ENCODE data around the gene ADAM12.

GRCh38 chr10:126214679-126215078 is 173.6 kb downstream of the ADAM12 start:
- no peak for TF ChIP-seq CTCF (conservative IDR thresholded peaks at IDR 0.05 in 1 of 2, IDR thresholded peaks at IDR 0.05 in 1 of 2; ENCODE audit: low read depth in 1 of 2, low read length in 2 of 2)
- TF ChIP-seq EZH2 (IDR thresholded peaks at IDR 0.05; ENCODE audit: low read length, missing control alignments) = no peak

Data from fibroblast of lung (primary cell).